HEK293 (cell line): ENCODE results near the gene NT5DC3.

Source experiments
- SETDB1 ChIP-seq: IDR thresholded peaks from one replicate; pipeline ENCODE4 v1.6.1; 2017; ENCODE audit warnings: mild to moderate bottlenecking, low read length, moderate library complexity, mixed read lengths; ENCODE audit not compliant: insufficient read length
- YY1 ChIP-seq: fragments of 450-650 bp; formaldehyde crosslinking; IDR thresholded peaks from 2 replicates; pipeline ENCODE4 v1.5.1; 2018; ENCODE audit warnings: missing biosample characterization, missing genetic modification characterization
- YY2 ChIP-seq: fragments of 450-650 bp; formaldehyde crosslinking; IDR thresholded peaks from 2 replicates; pipeline ENCODE4 v1.5.1; 2016; ENCODE audit warnings: missing biosample characterization, missing genetic modification characterization
- ZBTB20 ChIP-seq: fragments of 450-650 bp; formaldehyde crosslinking; IDR thresholded peaks from 2 replicates; pipeline ENCODE4 v1.5.1; 2016; ENCODE audit warnings: missing biosample characterization, missing genetic modification characterization
- ZNF274 ChIP-seq, 2 experiments: fragments of 200-500 bp in 1 of 2; fragments of 450-650 bp in 1 of 2; sonication (Bioruptor generic) in 1 of 2; formaldehyde crosslinking in 1 of 2; IDR thresholded peaks; 2 replicates each; pipeline versions ENCODE4 v1.5.1 to v1.6.1; 2014 to 2016; ENCODE audit warnings: borderline replicate concordance in 1 of 2, inconsistent platforms in 1 of 2, low read length in 1 of 2, missing biosample characterization in 1 of 2, missing genetic modification characterization in 1 of 2
- ZNF292 ChIP-seq: fragments of 450-650 bp; formaldehyde crosslinking; IDR thresholded peaks from 2 replicates; pipeline ENCODE4 v1.5.1; 2016; ENCODE audit warnings: low read depth, missing biosample characterization, missing genetic modification characterization, borderline replicate concordance
- ZNF473 ChIP-seq: fragments of 450-650 bp; formaldehyde crosslinking; IDR thresholded peaks from 2 replicates; pipeline ENCODE4 v1.5.1; 2017; ENCODE audit warnings: missing biosample characterization, missing genetic modification characterization
- ZNF747 ChIP-seq: fragments of 450-650 bp; formaldehyde crosslinking; IDR thresholded peaks from 2 replicates; pipeline ENCODE4 v1.5.1; 2016; ENCODE audit warnings: missing biosample characterization, missing genetic modification characterization
- TF ChIP-seq, protein P1 (sequence below): fragments of 450-650 bp; formaldehyde crosslinking; IDR thresholded peaks from 2 replicates; pipeline ENCODE4 v1.5.1; 2016; ENCODE audit warnings: missing biosample characterization, missing genetic modification characterization
- TF ChIP-seq, protein P2 (sequence below): fragments of 450-650 bp; formaldehyde crosslinking; IDR thresholded peaks from 2 replicates; pipeline ENCODE4 v1.5.1; 2016; ENCODE audit warnings: missing biosample characterization, missing genetic modification characterization, low read depth
- TF ChIP-seq, protein P3 (sequence below): fragments of 450-650 bp; formaldehyde crosslinking; IDR thresholded peaks from 2 replicates; pipeline ENCODE4 v1.5.1; 2016; ENCODE audit warnings: missing biosample characterization, missing genetic modification characterization
- TF ChIP-seq, protein P4 (sequence below): fragments of 450-650 bp; formaldehyde crosslinking; IDR thresholded peaks from 2 replicates; pipeline ENCODE4 v1.5.1; 2016; ENCODE audit warnings: missing biosample characterization, missing genetic modification characterization, low read depth

DNA sequence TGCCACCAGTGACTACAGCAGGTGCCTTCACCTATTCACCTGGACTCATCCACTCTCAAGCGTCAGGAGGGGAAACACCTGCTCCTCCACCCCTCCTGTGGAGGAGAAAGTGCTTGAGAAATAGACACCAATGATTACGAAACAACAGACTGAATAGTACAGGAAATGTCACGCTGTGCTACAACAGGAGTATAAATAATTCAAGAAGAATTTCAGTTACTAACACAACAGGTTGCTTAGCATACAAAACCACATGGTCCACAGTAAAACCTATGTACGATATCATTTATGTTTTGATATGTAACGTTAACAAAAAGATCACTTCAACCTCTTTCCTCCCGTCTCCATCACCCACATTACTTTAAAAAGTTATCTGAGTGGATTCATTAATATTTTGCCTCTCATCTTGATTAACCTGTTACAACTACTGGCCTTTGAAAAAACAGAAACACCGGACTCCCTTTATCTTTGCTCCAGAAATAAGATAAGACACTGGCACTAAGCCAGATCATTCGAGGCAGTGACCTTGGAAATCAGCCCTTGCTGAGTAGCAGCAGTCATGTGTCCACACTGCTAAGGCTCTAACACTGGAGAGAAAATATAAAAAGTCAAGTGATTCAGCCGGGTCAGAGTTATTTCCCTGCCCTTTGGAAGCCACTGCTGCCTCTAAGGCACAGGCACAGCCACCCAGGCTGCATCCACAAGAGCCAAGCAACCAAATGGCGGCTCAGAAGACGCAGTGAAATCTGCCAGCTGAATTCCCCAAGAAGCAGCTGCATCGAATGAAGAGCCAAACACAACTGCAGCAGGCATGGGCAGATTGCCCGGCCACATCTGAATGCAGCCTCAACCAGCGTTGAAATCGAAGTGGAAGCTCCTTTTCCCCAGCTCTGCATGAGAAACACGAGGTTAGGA, 40.9 kb downstream of the NT5DC3 start:
- TF ChIP-seq, protein P1, sequence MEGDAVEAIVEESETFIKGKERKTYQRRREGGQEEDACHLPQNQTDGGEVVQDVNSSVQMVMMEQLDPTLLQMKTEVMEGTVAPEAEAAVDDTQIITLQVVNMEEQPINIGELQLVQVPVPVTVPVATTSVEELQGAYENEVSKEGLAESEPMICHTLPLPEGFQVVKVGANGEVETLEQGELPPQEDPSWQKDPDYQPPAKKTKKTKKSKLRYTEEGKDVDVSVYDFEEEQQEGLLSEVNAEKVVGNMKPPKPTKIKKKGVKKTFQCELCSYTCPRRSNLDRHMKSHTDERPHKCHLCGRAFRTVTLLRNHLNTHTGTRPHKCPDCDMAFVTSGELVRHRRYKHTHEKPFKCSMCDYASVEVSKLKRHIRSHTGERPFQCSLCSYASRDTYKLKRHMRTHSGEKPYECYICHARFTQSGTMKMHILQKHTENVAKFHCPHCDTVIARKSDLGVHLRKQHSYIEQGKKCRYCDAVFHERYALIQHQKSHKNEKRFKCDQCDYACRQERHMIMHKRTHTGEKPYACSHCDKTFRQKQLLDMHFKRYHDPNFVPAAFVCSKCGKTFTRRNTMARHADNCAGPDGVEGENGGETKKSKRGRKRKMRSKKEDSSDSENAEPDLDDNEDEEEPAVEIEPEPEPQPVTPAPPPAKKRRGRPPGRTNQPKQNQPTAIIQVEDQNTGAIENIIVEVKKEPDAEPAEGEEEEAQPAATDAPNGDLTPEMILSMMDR (tag by site-specific recombination), result no peak
- TF ChIP-seq YY2 (tag by site-specific recombination) (no peak), SETDB1 (no peak), ZNF274 (IDR thresholded peaks at IDR 0.05; ENCODE audit: low read length) (no peak), ZNF274 (tag by site-specific recombination; IDR thresholded peaks at IDR 0.05; ENCODE audit: borderline replicate concordance) (no peak), ZNF292 (no peak), ZNF747 (tag by site-specific recombination) (no peak), ZBTB20 (no peak), YY1 (no peak), ZNF473 (tag by site-specific recombination) (no peak)
- TF ChIP-seq, protein P2, sequence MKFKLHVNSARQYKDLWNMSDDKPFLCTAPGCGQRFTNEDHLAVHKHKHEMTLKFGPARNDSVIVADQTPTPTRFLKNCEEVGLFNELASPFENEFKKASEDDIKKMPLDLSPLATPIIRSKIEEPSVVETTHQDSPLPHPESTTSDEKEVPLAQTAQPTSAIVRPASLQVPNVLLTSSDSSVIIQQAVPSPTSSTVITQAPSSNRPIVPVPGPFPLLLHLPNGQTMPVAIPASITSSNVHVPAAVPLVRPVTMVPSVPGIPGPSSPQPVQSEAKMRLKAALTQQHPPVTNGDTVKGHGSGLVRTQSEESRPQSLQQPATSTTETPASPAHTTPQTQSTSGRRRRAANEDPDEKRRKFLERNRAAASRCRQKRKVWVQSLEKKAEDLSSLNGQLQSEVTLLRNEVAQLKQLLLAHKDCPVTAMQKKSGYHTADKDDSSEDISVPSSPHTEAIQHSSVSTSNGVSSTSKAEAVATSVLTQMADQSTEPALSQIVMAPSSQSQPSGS (tag by site-specific recombination), result no peak
- TF ChIP-seq, protein P3, sequence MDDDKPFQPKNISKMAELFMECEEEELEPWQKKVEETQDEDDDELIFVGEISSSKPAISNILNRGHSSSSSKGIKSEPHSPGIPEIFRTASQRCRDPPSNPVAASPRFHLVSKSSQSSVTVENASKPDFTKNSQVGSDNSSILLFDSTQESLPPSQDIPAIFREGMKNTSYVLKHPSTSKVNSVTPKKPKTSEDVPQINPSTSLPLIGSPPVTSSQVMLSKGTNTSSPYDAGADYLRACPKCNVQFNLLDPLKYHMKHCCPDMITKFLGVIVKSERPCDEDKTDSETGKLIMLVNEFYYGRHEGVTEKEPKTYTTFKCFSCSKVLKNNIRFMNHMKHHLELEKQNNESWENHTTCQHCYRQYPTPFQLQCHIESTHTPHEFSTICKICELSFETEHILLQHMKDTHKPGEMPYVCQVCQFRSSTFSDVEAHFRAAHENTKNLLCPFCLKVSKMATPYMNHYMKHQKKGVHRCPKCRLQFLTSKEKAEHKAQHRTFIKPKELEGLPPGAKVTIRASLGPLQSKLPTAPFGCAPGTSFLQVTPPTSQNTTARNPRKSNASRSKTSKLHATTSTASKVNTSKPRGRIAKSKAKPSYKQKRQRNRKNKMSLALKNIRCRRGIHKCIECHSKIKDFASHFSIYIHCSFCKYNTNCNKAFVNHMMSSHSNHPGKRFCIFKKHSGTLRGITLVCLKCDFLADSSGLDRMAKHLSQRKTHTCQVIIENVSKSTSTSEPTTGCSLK (tag by site-specific recombination), result no peak
- TF ChIP-seq, protein P4, sequence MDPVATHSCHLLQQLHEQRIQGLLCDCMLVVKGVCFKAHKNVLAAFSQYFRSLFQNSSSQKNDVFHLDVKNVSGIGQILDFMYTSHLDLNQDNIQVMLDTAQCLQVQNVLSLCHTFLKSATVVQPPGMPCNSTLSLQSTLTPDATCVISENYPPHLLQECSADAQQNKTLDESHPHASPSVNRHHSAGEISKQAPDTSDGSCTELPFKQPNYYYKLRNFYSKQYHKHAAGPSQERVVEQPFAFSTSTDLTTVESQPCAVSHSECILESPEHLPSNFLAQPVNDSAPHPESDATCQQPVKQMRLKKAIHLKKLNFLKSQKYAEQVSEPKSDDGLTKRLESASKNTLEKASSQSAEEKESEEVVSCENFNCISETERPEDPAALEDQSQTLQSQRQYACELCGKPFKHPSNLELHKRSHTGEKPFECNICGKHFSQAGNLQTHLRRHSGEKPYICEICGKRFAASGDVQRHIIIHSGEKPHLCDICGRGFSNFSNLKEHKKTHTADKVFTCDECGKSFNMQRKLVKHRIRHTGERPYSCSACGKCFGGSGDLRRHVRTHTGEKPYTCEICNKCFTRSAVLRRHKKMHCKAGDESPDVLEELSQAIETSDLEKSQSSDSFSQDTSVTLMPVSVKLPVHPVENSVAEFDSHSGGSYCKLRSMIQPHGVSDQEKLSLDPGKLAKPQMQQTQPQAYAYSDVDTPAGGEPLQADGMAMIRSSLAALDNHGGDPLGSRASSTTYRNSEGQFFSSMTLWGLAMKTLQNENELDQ, result no peak
